Activated naive CD4-positive, alpha-beta T cell treated with anti-CD3 and anti-CD28 coated beads, Interleukin-2, amount 50 U/mL, for 72 hours (primary cell): ENCODE data around the gene MAN2C1. TPM values are rescaled to one million over a fixed set of nuclear protein-coding genes. Genes with fewer than 3 reads are reported as not detected.

ENCODE experiments used
- ATAC-seq, 2 donors: fragments of 150-1000 bp; cut with Tn5 transposase; 2 replicates each; pipeline ENCODE4 v1.10.0; 2021; ENCODE audit warnings: mild to moderate bottlenecking in 2 of 2, moderate library complexity in 2 of 2
- DNase-seq, 2 donors: peaks; one replicate each; pipeline ENCODE4 v3.0.0; 2021 to 2022; ENCODE audit warnings: low spot score in 2 of 2
- H3K27ac Mint-ChIP-seq, 2 donors: one replicate each; pipeline ENCODE4 v1.8.0; 2022; ENCODE audit warnings: mild to moderate bottlenecking in 2 of 2, mixed read lengths in 2 of 2
- H3K36me3 Mint-ChIP-seq, 2 donors: one replicate each; pipeline ENCODE4 v1.8.0; 2022; ENCODE audit warnings: mixed read lengths in 2 of 2
- H3K9me3 Mint-ChIP-seq, 2 donors: one replicate each; pipeline ENCODE4 v1.8.0; 2022; ENCODE audit warnings: mixed read lengths in 2 of 2
- total RNA-seq, 2 donors: library from RNA; stranded (reverse); gene quantifications; one replicate each; pipeline ENCODE4 v1.2.3, GENCODE V29; 2022

The MAN2C1 gene
- total RNA-seq, 2 donors from 2014 or later = 106 to 167 TPM

DNA sequence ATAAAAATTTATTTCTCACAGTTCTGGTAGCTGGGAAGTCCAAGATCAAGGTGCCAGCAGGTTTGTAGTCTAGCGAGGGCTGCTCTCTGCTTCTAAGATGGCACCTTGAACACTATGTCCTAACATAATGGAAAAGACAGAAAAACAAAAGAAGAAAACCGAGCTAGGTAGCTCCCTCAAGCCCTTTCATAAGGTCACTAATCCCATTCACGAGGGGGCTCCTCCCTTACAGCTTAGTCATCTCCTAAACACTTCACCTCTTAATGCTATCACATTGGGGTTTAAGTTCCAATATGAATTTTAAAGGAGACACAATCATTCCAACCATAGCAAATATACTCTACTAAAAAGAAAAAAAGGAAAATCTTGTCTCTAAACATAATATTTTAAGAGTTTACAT, 62.2 kb downstream of the MAN2C1 start:
- no peaks in the 10 kb centered on the region for H3K36me3 Mint-ChIP-seq
- no peaks in the 10 kb centered on the region for H3K9me3 Mint-ChIP-seq
- ATAC-seq = no peak
- no peak overlapping the region for H3K27ac Mint-ChIP-seq
- no peak for DNase-seq

Other genes with a start within 250 kb of the MAN2C1 start
- 10 to 100 TPM; 17.5 to 22.8 TPM for gene C15orf39, start 166.7 kb downstream of the MAN2C1 start, total RNA-seq
- gene GOLGA6C, start 110.3 kb downstream of the MAN2C1 start, total RNA-seq = under 1 TPM in 1 of 2 donors, not detected in 1; 0.11 TPM
- gene GOLGA6D, start 85.8 kb downstream of the MAN2C1 start, total RNA-seq = under 1 TPM in 1 of 2 donors, not detected in 1; 0.14 TPM
- gene COMMD4, start 32.5 kb downstream of the MAN2C1 start, total RNA-seq = 100 to 1,000 TPM in 1 of 2 donors, 10 to 100 TPM in 1; 85.6 to 122 TPM
- gene NEIL1, start 21.6 kb downstream of the MAN2C1 start, total RNA-seq = 10 to 100 TPM in 1 of 2 donors, 1 to 10 TPM in 1; 9.4 to 20.4 TPM
- 100 to 1,000 TPM; 104 to 123 TPM for gene SIN3A, start 83.1 kb upstream of the MAN2C1 start, total RNA-seq
- 10 to 100 TPM; 11.6 to 14.4 TPM for gene PTPN9, start 210.7 kb upstream of the MAN2C1 start, total RNA-seq